HG03108 (cell line): ENCODE data around the gene NDOR1.
A peak's percentile ranks its signal among the peaks of the same experiment; 100 is the strongest.

Experiments
- ATAC-seq: cut with Tn5 transposase; IDR thresholded peaks from one replicate; pipeline ENCODE4 v1.9.1; 2021; ENCODE audit warnings: moderate library complexity; ENCODE audit not compliant: unreplicated experiment

The NDOR1 gene

DNA sequence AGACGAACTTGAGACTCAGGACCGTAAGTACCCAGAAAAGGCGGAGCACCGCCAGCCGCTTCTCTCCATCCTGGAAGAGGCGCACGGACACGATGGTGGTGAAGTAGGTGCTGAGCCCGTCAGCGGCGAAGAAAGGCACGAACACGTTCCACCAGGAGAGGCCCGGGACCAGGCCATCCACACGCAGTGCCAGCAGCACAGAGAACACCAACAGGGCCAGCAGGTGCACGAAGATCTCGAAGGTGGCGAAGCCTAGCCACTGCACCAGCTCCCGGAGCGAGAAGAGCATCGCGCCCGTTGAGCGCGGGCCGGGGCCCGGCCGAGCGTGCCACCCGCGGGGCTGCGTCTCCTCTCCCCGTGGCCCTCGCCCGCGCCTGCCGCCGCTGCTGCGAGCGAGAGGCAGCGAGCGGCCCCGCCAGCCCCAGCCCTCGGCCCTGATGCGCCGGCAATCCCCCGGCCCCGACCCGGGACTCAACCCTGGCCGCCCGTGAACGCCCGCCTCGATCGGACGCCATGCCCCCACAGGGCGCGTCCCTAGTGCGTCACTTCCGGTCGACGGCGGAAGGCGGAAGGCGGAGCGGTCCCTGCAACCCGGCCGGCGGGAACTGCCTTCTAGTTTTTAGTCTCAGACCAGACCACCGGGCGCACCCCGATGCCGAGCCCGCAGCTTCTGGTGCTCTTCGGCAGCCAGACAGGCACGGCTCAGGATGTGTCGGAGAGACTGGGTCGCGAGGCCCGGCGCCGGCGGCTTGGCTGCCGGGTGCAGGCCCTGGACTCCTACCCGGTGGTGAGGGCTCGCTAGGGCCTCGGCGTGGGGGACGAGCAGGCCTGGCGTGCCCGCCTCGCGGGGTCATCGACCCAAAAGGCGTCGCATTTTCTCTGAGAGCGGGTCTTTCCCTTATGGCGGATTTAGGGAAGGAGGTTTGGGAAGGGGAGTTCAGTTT, at the start of gene NDOR1, which contains the start of gene TMEM203:
Gene NDOR1, plus strand, starts transcription at position 575 of the 944 bp plus-strand sequence. Its CDS starts 78 bp downstream, at position 653.
Gene TMEM203, minus strand, starts transcription at position 523 of the 944 bp plus-strand sequence. Its CDS starts 234 bp downstream, at position 289.
- ATAC-seq, result peak; percentile 41

- no peak for ATAC-seq
Measured at GRCh38 chr9:137156567-137157375, 48.7 kb upstream of the NDOR1 start.

DNA sequence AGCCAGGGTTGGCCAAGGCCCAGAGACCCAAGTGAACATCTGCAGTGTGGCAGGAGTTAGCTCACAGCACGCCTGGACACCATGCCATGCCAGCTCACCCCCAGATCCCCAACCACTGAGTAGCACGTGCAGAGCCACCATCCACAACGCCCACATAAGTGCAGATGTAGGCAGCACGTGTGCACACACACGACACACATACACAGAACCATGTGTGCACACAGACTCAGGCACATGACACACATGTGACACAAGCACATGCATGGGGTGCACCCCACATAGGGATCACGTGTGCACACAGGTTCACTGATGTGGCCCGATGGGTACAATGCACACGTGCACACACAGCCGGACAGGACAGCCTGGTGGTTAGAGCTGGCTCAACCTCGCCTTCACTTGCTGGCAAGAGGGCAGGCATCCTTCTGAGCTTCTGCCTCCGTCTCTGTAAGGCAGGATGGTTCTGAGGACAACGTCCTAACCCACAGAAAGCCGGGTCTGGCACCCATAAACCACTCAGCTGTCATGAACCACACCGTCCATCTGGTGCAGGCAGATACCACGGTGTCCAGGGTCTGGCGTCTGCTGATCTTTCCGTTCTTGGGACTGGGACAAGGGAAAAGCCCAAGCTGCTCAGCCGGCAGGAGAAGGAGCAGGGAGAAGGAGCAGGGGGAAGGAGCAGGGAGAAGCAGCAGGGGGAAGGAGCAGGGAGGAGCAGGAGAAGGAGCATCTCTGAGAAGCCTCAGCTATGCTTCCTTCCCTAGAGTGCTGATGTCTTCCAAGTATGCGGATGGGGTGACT, 47.7 kb upstream of the NDOR1 start:
- no peak for ATAC-seq

GRCh38 chr9:137158625-137159024, 46.9 kb upstream of the NDOR1 start:
- no peak for ATAC-seq

GRCh38 chr9:137159105-137160053, 46.1 kb upstream of the NDOR1 start:
- ATAC-seq, result no peak

DNA sequence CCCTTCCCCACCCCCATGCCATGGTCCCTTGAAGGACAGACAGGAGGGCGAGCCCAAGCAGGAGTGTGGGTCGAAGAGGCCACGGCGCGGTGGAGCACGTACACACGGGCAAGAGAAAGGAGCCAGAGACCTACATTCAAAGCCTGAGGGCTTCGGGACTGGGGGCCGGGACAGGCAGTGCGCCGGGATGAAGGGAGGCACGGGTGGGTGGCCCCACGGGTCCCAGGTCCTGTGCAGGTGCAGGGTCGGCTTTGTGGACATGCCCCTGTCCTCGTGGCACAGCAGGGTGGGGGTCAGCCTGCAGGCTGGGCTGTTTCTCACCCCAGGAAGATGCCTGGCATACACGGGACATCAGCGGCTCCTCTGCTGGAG, 45.5 kb upstream of the NDOR1 start:
- no peak for ATAC-seq

DNA sequence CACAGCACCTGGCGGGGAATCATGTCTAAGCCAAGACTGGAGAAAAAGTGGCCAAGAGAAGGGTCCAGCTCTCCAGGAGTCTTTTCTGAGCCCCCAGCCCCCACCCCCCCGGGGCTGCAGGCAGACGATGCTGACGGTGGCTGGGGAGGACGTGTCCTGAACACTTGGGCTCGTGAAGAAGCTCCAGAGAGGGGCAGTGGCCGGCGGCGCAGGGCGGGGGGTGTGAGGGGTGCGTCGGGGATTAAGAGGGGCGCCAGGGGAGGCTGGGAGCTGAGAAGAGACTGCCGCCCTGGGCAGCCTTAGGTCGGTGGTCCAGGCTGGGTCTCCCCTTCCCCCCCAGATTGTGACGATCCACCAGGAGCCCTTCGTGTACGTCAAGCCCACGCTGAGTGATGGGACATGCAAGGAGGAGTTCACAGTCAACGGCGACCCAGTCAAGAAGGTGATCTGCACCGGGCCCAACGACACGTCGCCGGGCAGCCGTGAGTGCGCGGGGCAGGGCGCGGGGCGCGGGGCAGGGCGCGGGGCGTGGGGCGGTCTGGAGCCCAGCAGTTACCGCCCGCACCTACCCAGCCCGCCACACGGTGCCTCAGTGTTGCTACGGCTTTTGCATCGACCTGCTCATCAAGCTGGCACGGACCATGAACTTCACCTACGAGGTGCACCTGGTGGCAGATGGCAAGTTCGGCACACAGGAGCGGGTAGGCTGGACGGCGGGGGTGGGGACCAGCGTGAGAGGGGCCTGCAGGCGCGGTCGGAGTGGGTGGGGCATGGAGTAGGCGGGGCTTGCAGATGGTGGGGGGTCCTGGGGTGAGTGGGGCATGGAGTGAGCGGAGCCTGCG, 44.6 kb upstream of the NDOR1 start:
- ATAC-seq, result no peak

- no peak for ATAC-seq
Measured at GRCh38 chr9:137161558-137162486, 43.7 kb upstream of the NDOR1 start.

DNA sequence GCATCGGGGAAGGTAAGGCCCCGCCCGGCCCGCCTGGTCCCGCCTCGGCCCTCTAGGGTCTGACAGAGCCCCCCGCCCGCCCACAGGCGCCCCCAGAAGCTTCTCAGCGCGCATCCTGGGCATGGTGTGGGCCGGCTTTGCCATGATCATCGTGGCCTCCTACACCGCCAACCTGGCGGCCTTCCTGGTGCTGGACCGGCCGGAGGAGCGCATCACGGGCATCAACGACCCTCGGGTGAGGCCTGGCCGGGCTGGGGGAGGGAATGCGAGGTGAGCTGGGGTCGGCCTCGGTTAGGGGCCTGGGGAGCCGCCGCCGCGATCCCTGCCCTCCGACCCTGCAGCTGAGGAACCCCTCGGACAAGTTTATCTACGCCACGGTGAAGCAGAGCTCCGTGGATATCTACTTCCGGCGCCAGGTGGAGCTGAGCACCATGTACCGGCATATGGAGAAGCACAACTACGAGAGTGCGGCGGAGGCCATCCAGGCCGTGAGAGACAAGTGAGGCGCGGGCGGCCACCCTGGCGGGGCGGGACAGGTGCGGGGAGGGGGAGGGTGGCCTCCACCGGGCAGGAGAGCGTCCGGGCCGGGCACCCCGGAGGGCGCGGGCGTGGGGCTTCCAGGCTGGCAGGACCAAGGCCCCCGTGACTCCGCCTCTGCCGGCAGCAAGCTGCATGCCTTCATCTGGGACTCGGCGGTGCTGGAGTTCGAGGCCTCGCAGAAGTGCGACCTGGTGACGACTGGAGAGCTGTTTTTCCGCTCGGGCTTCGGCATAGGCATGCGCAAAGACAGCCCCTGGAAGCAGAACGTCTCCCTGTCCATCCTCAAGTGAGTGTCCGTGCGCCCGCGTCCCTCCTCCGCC, 42.8 kb upstream of the NDOR1 start:
- no peak for ATAC-seq

- no peak for ATAC-seq
Measured at GRCh38 chr9:137163365-137163715, 42.2 kb upstream of the NDOR1 start.

DNA sequence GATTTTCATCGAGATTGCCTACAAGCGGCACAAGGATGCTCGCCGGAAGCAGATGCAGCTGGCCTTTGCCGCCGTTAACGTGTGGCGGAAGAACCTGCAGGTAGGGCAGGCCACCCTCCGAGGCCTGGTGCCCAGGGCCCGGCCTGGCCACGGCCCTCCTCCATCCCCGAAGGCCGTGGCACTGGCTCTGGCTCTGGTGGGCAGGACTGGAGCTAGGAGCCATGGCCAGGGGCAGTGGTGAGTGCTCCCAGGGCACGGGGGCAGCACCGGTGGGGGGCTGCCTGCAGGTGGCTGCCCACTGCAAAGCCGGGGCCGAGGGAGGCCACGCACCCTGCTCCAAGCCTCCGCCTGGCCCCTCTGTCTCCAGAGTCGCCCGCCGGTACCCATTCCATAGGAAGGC, 41.7 kb upstream of the NDOR1 start:
- no peak for ATAC-seq

GRCh38 chr9:137164370-137165249, 40.9 kb upstream of the NDOR1 start:
- ATAC-seq, result no peak

DNA sequence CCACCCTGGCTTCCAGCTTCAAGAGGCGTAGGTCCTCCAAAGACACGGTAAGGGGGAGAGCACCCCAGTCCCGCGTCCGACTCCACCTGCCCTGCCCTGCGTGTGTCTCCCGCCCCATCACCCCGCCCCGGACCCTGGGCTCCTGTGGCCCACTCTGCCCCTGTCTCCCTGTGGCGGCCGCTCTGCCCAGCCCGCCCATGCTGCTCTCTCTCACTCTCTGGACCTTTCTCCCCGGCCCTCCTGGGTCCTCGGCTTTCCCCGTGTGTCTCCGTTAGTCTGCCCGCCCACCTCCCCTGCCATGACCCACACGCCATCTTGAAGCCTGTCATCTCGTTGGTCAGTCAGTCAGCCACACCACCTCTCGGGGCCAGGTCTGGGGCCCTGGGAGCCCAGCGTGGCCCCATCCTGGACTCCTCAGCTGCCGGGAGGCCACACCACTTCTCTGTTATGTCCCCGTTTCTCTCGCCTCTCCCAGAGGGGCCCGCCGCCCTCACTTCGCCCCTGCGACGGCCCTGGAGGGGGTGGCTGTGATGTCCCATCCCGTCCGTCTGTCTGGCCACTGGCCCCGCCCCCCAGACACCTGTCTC, 40.2 kb upstream of the NDOR1 start:
- no peak for ATAC-seq

DNA sequence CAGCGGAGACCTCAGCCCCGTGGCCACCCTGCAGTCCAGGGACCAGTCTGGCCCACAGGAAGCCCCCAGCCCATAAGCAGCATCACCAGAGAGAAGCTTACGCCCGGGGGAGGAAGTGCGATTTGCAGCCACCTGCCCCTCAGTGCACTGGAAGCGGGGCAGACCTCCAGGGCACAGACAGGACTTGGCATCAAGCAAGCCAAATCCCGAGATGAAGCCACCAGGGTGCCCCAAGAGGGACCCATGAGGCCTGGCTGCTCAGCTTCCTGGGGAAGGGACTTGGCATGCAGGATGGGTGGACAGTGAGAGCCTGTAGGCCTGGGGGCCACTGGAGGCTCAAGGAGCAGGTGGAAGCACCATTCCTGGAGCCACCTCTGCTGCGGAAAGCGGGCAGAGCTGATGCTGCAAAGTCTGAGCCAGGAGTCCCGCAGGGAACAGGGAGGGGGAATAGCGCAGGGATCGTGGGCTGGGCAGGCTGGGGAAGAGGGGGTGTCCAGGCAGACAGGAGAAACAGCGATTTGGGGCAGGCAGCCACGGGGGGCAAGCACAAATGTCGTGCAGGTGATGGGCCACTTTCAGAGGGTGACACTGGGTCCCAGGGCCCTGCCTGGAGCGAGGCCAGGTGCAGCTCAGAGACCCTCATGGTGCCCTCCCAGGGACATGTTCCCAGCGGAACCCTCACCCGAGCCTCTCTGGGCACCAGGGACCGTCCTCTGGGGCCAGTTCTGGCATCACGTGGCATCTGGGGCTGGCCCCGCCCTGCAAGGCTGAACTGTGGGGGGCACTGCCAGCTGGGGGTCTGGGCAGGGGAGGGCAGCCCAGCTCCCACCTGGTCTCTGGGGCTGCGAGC, 38.9 kb upstream of the NDOR1 start:
- no peak for ATAC-seq

DNA sequence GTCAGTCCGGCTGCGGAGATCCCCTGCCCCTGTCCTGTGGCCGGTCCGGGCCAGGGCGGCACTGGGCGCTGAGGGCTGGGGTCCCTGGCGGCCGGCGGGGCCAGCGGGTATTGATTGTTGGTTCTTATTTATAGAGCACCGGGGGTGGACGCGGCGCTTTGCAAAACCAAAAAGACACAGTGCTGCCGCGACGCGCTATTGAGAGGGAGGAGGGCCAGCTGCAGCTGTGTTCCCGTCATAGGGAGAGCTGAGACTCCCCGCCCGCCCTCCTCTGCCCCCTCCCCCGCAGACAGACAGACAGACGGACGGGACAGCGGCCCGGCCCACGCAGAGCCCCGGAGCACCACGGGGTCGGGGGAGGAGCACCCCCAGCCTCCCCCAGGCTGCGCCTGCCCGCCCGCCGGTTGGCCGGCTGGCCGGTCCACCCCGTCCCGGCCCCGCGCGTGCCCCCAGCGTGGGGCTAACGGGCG, 38.2 kb upstream of the NDOR1 start:
- ATAC-seq, result no peak
